A673 (cell line): Measurements from ENCODE around the gene PGP. TPM values are rescaled to one million over a fixed set of nuclear protein-coding genes. Genes with fewer than 3 reads are reported as not detected.
"Not testable (repeated sequence)": the region's sequence is repeated elsewhere in the genome, so short reads cannot be mapped to it uniquely, and the experiment has no call there.

Experiments
- BruUV-seq: library from RNA; stranded (reverse); fragments of 400-500 nt; replicated peaks from 2 replicates; lab custom pipeline; 2021; lab: Mats Ljungman, UMichigan
- CTCF ChIA-PET: fragments of 300-600 bp; sonication (Branson Sonifier 250); formaldehyde crosslinking; loops from one replicate; lab custom pipeline; 2022; ENCODE audit warnings: antibody characterized with exemption; lab: Charles Lee
- POLR2A ChIA-PET: fragments of 300-600 bp; sonication (Branson Sonifier 250); formaldehyde crosslinking; loops from one replicate; lab custom pipeline; 2022; ENCODE audit warnings: antibody characterized with exemption; ENCODE audit not compliant: low non-redundant PET; lab: Charles Lee
- DNase-seq: peaks from one replicate; pipeline ENCODE4 v3.0.0-alpha.2; 2015; ENCODE audit warnings: low spot score
- H3K27ac ChIP-seq: fragments of 200-600 bp; sonication (generic); 2 replicates; pipeline ENCODE4 v1.5.1; 2016; ENCODE audit warnings: mixed run types, low read depth, mild to moderate bottlenecking, mixed read lengths, antibody characterized with exemption, low read length; ENCODE audit not compliant: poor library complexity, severe bottlenecking
- H3K27me3 ChIP-seq: fragments of 200-600 bp; sonication (generic); replicated peaks from 2 replicates; pipeline ENCODE4 v1.6.1; 2017; ENCODE audit warnings: mixed run types, low read depth, mild to moderate bottlenecking, mixed read lengths, antibody characterized with exemption, low read length; ENCODE audit not compliant: insufficient read depth, poor library complexity
- H3K36me3 ChIP-seq: fragments of 200-600 bp; sonication (generic); 2 replicates; pipeline ENCODE4 v1.6.1; 2016; ENCODE audit warnings: mixed run types, mild to moderate bottlenecking, mixed read lengths, antibody characterized with exemption, low read length; ENCODE audit not compliant: insufficient read depth, poor library complexity, severe bottlenecking
- H3K4me1 ChIP-seq: fragments of 200-600 bp; sonication (generic); 2 replicates; pipeline ENCODE4 v1.6.1; 2017; ENCODE audit warnings: mixed run types, mild to moderate bottlenecking, mixed read lengths, antibody characterized with exemption, low read length; ENCODE audit not compliant: insufficient read depth, poor library complexity, severe bottlenecking
- H3K4me3 ChIP-seq: fragments of 200-600 bp; sonication (generic); 2 replicates; pipeline ENCODE4 v1.5.1; 2016; ENCODE audit warnings: low read depth, mixed run types, mild to moderate bottlenecking, mixed read lengths, low read length; ENCODE audit not compliant: poor library complexity, severe bottlenecking
- H3K9me3 ChIP-seq: fragments of 200-600 bp; sonication (generic); 2 replicates; pipeline ENCODE4 v1.6.1; 2016; ENCODE audit warnings: mixed run types, low read depth, mild to moderate bottlenecking, mixed read lengths, antibody characterized with exemption, low read length; ENCODE audit not compliant: poor library complexity, severe bottlenecking
- CTCF ChIP-seq: fragments of 300-800, 200-600 bp; sonication (generic); conservative IDR thresholded peaks from 2 replicates; pipeline ENCODE4 v1.5.1; 2017; ENCODE audit warnings: low read depth, mild to moderate bottlenecking, antibody characterized with exemption, low read length, moderate library complexity, mixed read lengths
- EZH2 ChIP-seq: fragments of 200-600 bp; sonication (generic); IDR thresholded peaks from 2 replicates; pipeline ENCODE4 v1.6.1; 2017; ENCODE audit warnings: borderline replicate concordance, low read depth, mild to moderate bottlenecking, mixed read lengths, antibody characterized with exemption, low read length; ENCODE audit not compliant: poor library complexity, severe bottlenecking
- intact Hi-C: fragments of 100-400 bp; cut with micrococcal nuclease; formaldehyde crosslinking; loops from one replicate; pipeline ENCODE4 v1.10.0; 2022; ENCODE audit not compliant: unreplicated experiment
- total RNA-seq: library from RNA; stranded (reverse); gene quantifications from 2 replicates; pipeline ENCODE4 v1.2.3, GENCODE V29; 2021

PGP gene
- total RNA-seq, 1 experiment from 2014 or later = 26.5 TPM

- peaks cover 14% of the 10 kb centered on the region for H3K4me1 ChIP-seq
- H3K4me3 ChIP-seq = peak overlapping the region; percentile 74
- intact Hi-C loops = no loop called here
- no peaks in the 10 kb centered on the region for H3K27me3 ChIP-seq
- peak overlapping the region; percentile 92 for H3K27ac ChIP-seq
- POLR2A ChIA-PET = no interaction called here
- BruUV-seq = TSS peak; percentile 50
- no peak for DNase-seq
- peaks cover 31% of the 10 kb centered on the region for H3K36me3 ChIP-seq
- TF ChIP-seq EZH2 (no peak), CTCF (no peak)
- no peaks in the 10 kb centered on the region for H3K9me3 ChIP-seq
- CTCF ChIA-PET = interaction anchor here (0.6 kb wide), 1 partner anchor 20 kb away, joined by 4 read pairs; no protein-coding TSS in a partner anchor
These were observed 8.7 kb downstream of the PGP start for GRCh38 chr16:2205967-2206313.

DNA sequence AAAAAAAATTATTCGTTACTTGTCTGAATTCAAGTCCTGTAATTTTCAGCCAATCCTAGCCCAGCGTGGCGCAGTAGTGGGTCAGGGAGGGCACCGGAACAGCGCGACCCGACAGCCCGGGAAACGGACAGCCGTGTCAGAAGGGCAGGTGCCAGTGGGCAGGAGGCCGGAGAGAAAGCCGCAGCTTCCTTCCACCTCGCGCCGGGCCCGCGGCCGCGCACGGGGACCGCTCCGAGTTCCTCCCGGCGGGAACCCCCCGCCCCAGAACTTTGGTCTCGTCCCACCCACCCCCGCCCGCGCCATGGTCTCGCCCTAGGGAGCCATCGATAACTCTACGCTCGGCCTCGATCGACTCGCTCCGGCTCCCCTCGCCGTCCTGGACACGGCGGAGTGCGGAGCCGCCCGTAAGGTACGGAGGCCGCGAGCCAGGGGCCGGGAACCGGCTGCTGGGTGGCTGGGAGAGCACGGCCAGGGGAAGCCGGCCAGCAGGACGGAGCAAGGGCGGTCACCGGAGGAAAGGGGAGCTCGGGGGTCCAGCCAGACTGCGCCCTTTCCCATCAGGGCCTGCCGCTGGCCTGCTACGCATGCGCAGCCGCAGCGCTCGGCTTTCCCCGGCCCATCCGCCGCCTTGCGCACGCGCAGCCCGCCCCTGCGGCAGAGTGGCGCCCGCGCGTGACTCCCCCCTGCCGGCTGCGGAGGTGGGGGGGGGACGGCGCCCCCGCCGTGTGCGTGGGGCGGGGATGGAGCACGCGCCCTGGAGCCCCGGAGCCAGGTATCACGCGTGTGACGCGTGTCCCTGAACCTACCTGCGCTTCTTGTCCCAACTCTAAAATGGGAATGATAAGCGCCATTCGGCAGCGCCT lies 9.3 kb downstream of the PGP start, which contains the start of gene MLST8:
TSS of gene MLST8 (plus strand) at position 351 of the 863 bp plus-strand sequence. CDS start 632 bp downstream, outside the sequence.
- ChIA-PET CTCF (interaction anchor here (0.6 kb wide), 1 partner anchor 20 kb away, joined by 4 read pairs; no protein-coding TSS in a partner anchor), POLR2A (interaction anchor here (0.6 to 0.7 kb wide), 2 partner anchors 50 to 254 kb away, joined by 3 to 4 read pairs; partner anchors contain the start of gene TRAF7)
- Histone ChIP-seq H3K27me3 (no peaks in the 10 kb centered on the region), H3K27ac (peak within 1 kb of the TSS; percentile 92), H3K4me1 (peaks cover 14% of the 10 kb centered on the region), H3K9me3 (no peaks in the 10 kb centered on the region), H3K36me3 (peaks cover 31% of the 10 kb centered on the region), H3K4me3 (peak within 1 kb of the TSS; percentile 74)
- DNase-seq = peak; percentile 92
- intact Hi-C loops = no loop called here
- no TSS peak for BruUV-seq
- TF ChIP-seq EZH2 = no peak
- TF ChIP-seq CTCF = no peak; the same call in 1 of the 2 replicates

GRCh38 chr16:2204416-2205103 lies 10.1 kb downstream of the PGP start:
- Histone ChIP-seq H3K4me3 (peak overlapping the region; percentile 74), H3K27ac (peak overlapping the region; percentile 92), H3K9me3 (no peaks in the 10 kb centered on the region), H3K27me3 (no peaks in the 10 kb centered on the region), H3K4me1 (peaks cover 14% of the 10 kb centered on the region), H3K36me3 (peaks cover 30% of the 10 kb centered on the region)
- no peak for TF ChIP-seq EZH2
- TF ChIP-seq CTCF = no peak
- ChIA-PET CTCF (no interaction called here), POLR2A (interaction anchor here (0.6 to 0.7 kb wide), 2 partner anchors 49 to 255 kb away, joined by 3 to 4 read pairs; partner anchors contain the start of gene TRAF7)
- intact Hi-C loops = no loop called here
- no peak for DNase-seq
- BruUV-seq = TSS peak; percentile 51

- POLR2A ChIA-PET = not testable (repeated sequence)
These were observed 11.4 kb downstream of the PGP start for GRCh38 chr16:2203119-2203688.

More at GRCh38 chr16:2203119-2203688, 11.4 kb downstream of the PGP start:
- intact Hi-C loops, DNase-seq, H3K4me3 ChIP-seq, H3K27me3 ChIP-seq, CTCF ChIA-PET, H3K27ac ChIP-seq, BruUV-seq, H3K9me3 ChIP-seq: not testable (repeated sequence)
- H3K4me1 ChIP-seq = peaks cover 14% of the 10 kb centered on the region
- peaks cover 16% of the 10 kb centered on the region for H3K36me3 ChIP-seq
